ENCODE measurements around the gene PCOLCE2.

DNA sequence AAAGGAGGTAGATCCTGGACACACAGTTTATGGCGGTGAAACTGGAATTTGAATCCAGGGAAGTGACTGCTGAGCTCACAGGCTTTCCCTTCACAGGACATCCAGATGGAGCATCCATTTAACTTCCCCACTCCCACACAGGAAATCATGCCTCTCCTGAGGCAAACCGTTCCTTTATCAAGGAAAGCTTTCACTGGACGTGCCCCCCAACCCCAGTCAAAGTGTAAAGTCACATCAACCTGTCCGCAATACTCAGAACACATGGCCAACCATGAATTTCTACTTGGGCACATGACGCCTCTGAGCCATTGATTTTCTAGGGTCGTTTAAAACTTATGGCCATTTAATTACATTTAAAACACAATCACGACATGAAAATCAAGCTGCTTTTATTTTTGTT lies 2.9 kb downstream of the PCOLCE2 start:
- TF ChIP-seq, protein P1, sequence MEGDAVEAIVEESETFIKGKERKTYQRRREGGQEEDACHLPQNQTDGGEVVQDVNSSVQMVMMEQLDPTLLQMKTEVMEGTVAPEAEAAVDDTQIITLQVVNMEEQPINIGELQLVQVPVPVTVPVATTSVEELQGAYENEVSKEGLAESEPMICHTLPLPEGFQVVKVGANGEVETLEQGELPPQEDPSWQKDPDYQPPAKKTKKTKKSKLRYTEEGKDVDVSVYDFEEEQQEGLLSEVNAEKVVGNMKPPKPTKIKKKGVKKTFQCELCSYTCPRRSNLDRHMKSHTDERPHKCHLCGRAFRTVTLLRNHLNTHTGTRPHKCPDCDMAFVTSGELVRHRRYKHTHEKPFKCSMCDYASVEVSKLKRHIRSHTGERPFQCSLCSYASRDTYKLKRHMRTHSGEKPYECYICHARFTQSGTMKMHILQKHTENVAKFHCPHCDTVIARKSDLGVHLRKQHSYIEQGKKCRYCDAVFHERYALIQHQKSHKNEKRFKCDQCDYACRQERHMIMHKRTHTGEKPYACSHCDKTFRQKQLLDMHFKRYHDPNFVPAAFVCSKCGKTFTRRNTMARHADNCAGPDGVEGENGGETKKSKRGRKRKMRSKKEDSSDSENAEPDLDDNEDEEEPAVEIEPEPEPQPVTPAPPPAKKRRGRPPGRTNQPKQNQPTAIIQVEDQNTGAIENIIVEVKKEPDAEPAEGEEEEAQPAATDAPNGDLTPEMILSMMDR (IDR thresholded peaks at IDR 0.05; ENCODE audit: low read length), result no peak
- no peak for TF ChIP-seq EZH2 (IDR thresholded peaks at IDR 0.05; ENCODE audit: borderline replicate concordance, low read length)
